ENCODE data around the gene RASSF5. TPM values are rescaled to one million over a fixed set of nuclear protein-coding genes. Genes with fewer than 3 reads are reported as not detected.

Gene RASSF5
- total RNA-seq, 1 experiment from 2014 or later = 2.1 TPM

- Mint-ChIP-seq H3K27me3 (ENCODE audit: low read depth) (peaks cover 10% of the 10 kb centered on the region), H3K4me3 (peak overlapping the region; percentile 26), H3K9me3 (no peaks in the 10 kb centered on the region), H3K4me1 (peaks cover 53% of the 10 kb centered on the region), H3K36me3 (peaks cover 11% of the 10 kb centered on the region), H3K27ac (no peak overlapping the region)
- TF ChIP-seq AFF4 (CRISPR knock-in tag; IDR thresholded peaks at IDR 0.05; ENCODE audit: borderline replicate concordance) (no peak), GABPB1 (CRISPR knock-in tag; IDR thresholded peaks at IDR 0.05) (no peak), RORB (CRISPR knock-in tag; IDR thresholded peaks at IDR 0.05) (no peak), NR1H2 (CRISPR knock-in tag; IDR thresholded peaks at IDR 0.05) (no peak), TCF7 (CRISPR knock-in tag; IDR thresholded peaks at IDR 0.05; ENCODE audit: low read depth) (no peak), EMX1 (CRISPR knock-in tag; IDR thresholded peaks at IDR 0.05) (no peak), ZNF532 (CRISPR knock-in tag; IDR thresholded peaks at IDR 0.05; ENCODE audit: borderline replicate concordance) (no peak), SMAD4 (CRISPR knock-in tag; IDR thresholded peaks at IDR 0.05) (no peak), NFYB (CRISPR knock-in tag; conservative IDR thresholded peaks at IDR 0.05; ENCODE audit: low read depth) (no peak), IRF1 (CRISPR knock-in tag; IDR thresholded peaks at IDR 0.05) (no peak), ATF1 (CRISPR knock-in tag; IDR thresholded peaks at IDR 0.05) (no peak), NR2C2 (CRISPR knock-in tag; IDR thresholded peaks at IDR 0.05) (no peak), MLX (CRISPR knock-in tag; IDR thresholded peaks at IDR 0.05) (no peak), TEAD1 (CRISPR knock-in tag; IDR thresholded peaks at IDR 0.05) (no peak), FOXJ3 (CRISPR knock-in tag; IDR thresholded peaks at IDR 0.05; ENCODE audit: borderline replicate concordance) (no peak)
- DNase-seq (ENCODE audit: low spot score) (peak; percentile 45), ATAC-seq (peak; percentile 23)
- ChIA-PET POLR2A (no interaction called here), CTCF (interaction anchor here (1.0 to 3.6 kb wide), 4 partner anchors 8 to 159 kb away, joined by 3 to 90 read pairs (median 16); no protein-coding TSS in a partner anchor)
These were observed 34.9 kb upstream of the RASSF5 start for GRCh38 chr1:206472454-206472853.

GRCh38 chr1:206472886-206473285 is 34.4 kb upstream of the RASSF5 start:
- ChIA-PET POLR2A (no interaction called here), CTCF (interaction anchor here (1.0 kb wide), 1 partner anchor 106 kb away, joined by 3 read pairs; no protein-coding TSS in a partner anchor)
- Mint-ChIP-seq H3K27ac (no peak overlapping the region; the same call in 1 of the 2 replicates), H3K36me3 (peaks cover 11% of the 10 kb centered on the region), H3K27me3 (ENCODE audit: low read depth) (peaks cover 7% of the 10 kb centered on the region), H3K4me3 (peak overlapping the region; percentile 26), H3K9me3 (no peaks in the 10 kb centered on the region), H3K4me1 (peaks cover 50% of the 10 kb centered on the region)
- DNase-seq (ENCODE audit: low spot score) = no peak
- TF ChIP-seq MAX (CRISPR knock-in tag; IDR thresholded peaks at IDR 0.05) (0 out of 2 replicates have a peak, but pooled peaks have one; percentile 16), ZNF219 (CRISPR knock-in tag; IDR thresholded peaks at IDR 0.05; ENCODE audit: borderline replicate concordance) (no peak)
- no peak for ATAC-seq

Measured in WTC11 (cell line).